PC-3 (cell line): ENCODE measurements around the gene FARP1.

Source experiments
- CTCF ChIP-seq: fragments of 300-600 bp; sonication (generic); conservative IDR thresholded peaks from 2 replicates; pipeline ENCODE4 v1.5.1; 2017; ENCODE audit warnings: antibody characterized with exemption, low read depth, mild to moderate bottlenecking, low read length
- EZH2phosphoT487 ChIP-seq: fragments of 300-600 bp; sonication (generic); IDR thresholded peaks from 2 replicates; pipeline ENCODE4 v1.6.1; 2018; ENCODE audit warnings: mild to moderate bottlenecking, antibody characterized with exemption, low read length, borderline replicate concordance

GRCh38 chr13:98270819-98271218, 127.9 kb downstream of the FARP1 start:
- TF ChIP-seq CTCF, result no peak
- no peak for TF ChIP-seq EZH2phosphoT487
